Stimulated activated naive CD8-positive, alpha-beta T cell treated with anti-CD3 and anti-CD28 coated beads, Interleukin-15, amount 100 ng/mL, for 72 hours (primary cell): ENCODE results near the gene HSPA4.

Experiments used
- ATAC-seq: fragments of 150-1000 bp; cut with Tn5 transposase; 2 replicates; pipeline ENCODE4 v1.10.0; 2021; ENCODE audit warnings: mild to moderate bottlenecking, moderate library complexity
- DNase-seq, 2 donors: peaks; one replicate each; pipeline ENCODE4 v3.0.0; 2021 to 2022
- H3K27ac Mint-ChIP-seq, 2 donors: one replicate each; pipeline ENCODE4 v1.8.0; 2022; ENCODE audit warnings: mild to moderate bottlenecking in 2 of 2, mixed read lengths in 2 of 2, moderate library complexity in 2 of 2
- H3K27me3 Mint-ChIP-seq: one replicate; pipeline ENCODE4 v1.8.0; 2022; ENCODE audit warnings: mixed read lengths
- H3K4me1 Mint-ChIP-seq: one replicate; pipeline ENCODE4 v1.8.0; 2022; ENCODE audit warnings: mild to moderate bottlenecking, mixed read lengths
- H3K4me3 Mint-ChIP-seq, 2 donors: one replicate each; pipeline ENCODE4 v1.8.0; 2022; ENCODE audit warnings: mild to moderate bottlenecking in 2 of 2, mixed read lengths in 2 of 2, moderate library complexity in 1 of 2
- H3K9me3 Mint-ChIP-seq, 2 donors: one replicate each; pipeline ENCODE4 v1.8.0; 2022; ENCODE audit warnings: mixed read lengths in 2 of 2

Gene HSPA4

DNA sequence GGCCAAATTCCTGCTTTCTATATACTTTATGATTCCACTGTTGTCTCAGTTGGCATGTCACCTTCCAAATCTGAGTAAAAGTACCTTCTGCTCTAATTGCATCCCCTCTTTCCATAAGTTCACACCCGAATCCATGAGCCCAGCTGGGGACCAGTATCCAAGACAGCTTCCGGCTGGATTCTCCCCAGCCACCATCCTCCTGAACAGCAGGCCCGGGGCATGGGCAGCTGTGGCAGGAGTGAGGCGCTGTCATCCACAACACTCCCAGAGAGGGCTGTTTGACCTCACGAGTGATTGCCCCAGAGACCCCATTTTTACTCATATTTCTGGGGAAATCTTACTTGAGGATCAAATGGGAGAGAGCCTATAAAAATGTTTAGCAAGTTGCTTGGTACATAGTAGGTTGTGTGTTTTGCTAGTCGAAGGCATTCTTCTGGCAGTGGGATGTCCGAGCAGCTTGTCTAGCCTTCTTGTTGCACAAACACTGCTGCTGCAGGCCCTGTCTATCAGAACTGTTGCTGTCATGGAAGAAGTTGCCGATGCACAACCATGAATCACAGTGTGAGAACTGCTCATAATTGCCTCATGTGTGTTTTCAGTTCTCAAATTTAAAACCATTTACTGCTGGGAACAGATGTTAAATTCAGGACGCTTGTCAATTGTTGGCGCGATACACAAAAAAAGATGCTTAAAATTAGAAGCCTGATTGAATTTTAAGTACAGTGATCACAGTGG, 93.8 kb downstream of the HSPA4 start:
- no peak overlapping the region for H3K4me3 Mint-ChIP-seq
- peaks cover 5 to 17% of the 10 kb centered on the region in 2 donors for H3K9me3 Mint-ChIP-seq
- no peaks in the 10 kb centered on the region for H3K27me3 Mint-ChIP-seq
- no peak overlapping the region for H3K27ac Mint-ChIP-seq
- H3K4me1 Mint-ChIP-seq, result peaks cover 17% of the 10 kb centered on the region
- ATAC-seq, result no peak
- DNase-seq, result no peak

DNA sequence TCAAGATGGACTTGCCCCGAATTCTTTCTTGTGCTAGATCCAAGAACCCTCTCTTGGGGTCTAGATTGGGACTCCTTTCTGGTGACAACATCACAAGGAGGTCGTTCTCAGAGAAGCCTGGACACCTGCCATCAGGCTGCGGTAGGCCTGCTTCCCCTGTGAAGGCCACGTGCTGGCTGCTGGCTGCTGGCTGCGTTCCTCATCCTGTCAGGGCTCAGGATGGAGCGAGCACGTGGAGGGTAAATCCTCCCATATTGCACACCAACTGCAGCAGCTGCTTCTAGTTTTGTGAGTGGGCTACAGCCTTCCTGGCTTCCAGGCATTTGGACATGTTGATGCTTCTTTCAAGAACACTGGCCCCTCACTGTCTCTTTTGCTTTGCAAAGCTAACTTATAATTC, 95.6 kb downstream of the HSPA4 start:
- H3K9me3 Mint-ChIP-seq, result peaks cover 5 to 17% of the 10 kb centered on the region in 2 donors
- no peak overlapping the region for H3K27ac Mint-ChIP-seq
- no peaks in the 10 kb centered on the region for H3K27me3 Mint-ChIP-seq
- H3K4me3 Mint-ChIP-seq, result no peak overlapping the region
- ATAC-seq (no peak), DNase-seq (no peak)
- H3K4me1 Mint-ChIP-seq, result peaks cover 17% of the 10 kb centered on the region

GRCh38 chr5:133147815-133148567, 96.2 kb downstream of the HSPA4 start:
- H3K4me3 Mint-ChIP-seq, result no peak overlapping the region
- DNase-seq, result no peak
- H3K27me3 Mint-ChIP-seq, result no peaks in the 10 kb centered on the region
- peak overlapping the region in 1 of 2 donors; percentile 6 for H3K27ac Mint-ChIP-seq
- no peak for ATAC-seq
- peaks cover 17% of the 10 kb centered on the region for H3K4me1 Mint-ChIP-seq
- H3K9me3 Mint-ChIP-seq, result peaks cover 5 to 17% of the 10 kb centered on the region in 2 donors

- Mint-ChIP-seq H3K27ac (no peak overlapping the region), H3K4me1 (peaks cover 17% of the 10 kb centered on the region), H3K4me3 (no peak overlapping the region), H3K9me3 (peaks cover 0 to 5% of the 10 kb centered on the region in 2 donors), H3K27me3 (no peaks in the 10 kb centered on the region)
- ATAC-seq (no peak), DNase-seq (no peak)
These were observed 97.5 kb downstream of the HSPA4 start for GRCh38 chr5:133149345-133149744.

GRCh38 chr5:133150909-133151544, 99.2 kb downstream of the HSPA4 start:
- no peak for ATAC-seq
- DNase-seq, result no peak
- Mint-ChIP-seq H3K4me3 (no peak overlapping the region), H3K9me3 (no peaks in the 10 kb centered on the region), H3K27me3 (no peaks in the 10 kb centered on the region), H3K27ac (no peak overlapping the region), H3K4me1 (peaks cover 17% of the 10 kb centered on the region)

GRCh38 chr5:133154274-133155075, 102.7 kb downstream of the HSPA4 start:
- H3K27ac Mint-ChIP-seq, result no peak overlapping the region
- H3K27me3 Mint-ChIP-seq, result no peaks in the 10 kb centered on the region
- H3K4me1 Mint-ChIP-seq, result no peaks in the 10 kb centered on the region
- H3K4me3 Mint-ChIP-seq, result no peak overlapping the region
- ATAC-seq (no peak), DNase-seq (no peak)
- peaks cover 0 to 9% of the 10 kb centered on the region in 2 donors for H3K9me3 Mint-ChIP-seq

DNA sequence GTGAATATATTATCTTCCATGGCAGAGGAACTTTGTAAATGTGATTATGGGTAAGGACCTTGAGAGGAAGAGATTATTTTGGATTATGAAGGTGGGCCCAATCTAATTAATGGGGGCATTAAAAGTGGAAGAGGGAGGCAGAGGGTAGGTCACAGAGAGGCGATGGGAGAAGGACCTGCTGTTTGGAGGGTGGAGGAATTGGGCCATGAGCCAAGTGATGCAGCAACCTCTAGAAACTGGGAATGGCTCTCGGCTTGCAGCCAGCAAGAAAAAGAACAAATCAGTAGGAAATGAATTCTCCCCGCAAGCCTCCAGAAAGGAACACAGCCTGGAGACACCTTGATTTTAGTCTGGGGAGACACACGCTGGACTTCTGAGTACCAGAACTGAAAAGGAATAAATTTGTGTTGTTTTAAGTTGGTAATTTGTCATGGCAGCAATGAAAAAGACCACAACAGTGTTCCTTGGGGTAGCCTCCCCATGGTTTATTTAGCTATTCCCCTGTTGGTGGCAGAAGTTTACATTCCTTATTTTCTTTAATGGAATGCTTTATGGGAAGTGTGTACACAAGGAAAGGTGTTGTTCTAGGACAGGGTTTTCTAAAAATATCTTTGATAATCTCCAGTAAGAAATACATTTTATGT, 103.6 kb downstream of the HSPA4 start:
- Mint-ChIP-seq H3K4me1 (peaks cover 6% of the 10 kb centered on the region), H3K4me3 (no peak overlapping the region), H3K9me3 (peaks cover 0 to 13% of the 10 kb centered on the region in 2 donors), H3K27ac (no peak overlapping the region), H3K27me3 (no peaks in the 10 kb centered on the region)
- no peak for DNase-seq
- no peak for ATAC-seq
